ENCODE results near the gene RPE65. TPM values are rescaled to one million over a fixed set of nuclear protein-coding genes. Genes with fewer than 3 reads are reported as not detected.
"Not testable (repeated sequence)": the region's sequence is repeated elsewhere in the genome, so short reads cannot be mapped to it uniquely, and the experiment has no call there.

RPE65 gene
- total RNA-seq, 3 donors from 2014 or later, result not detected

GRCh38 chr1:68493193-68493592, 43.4 kb upstream of the RPE65 start:
- no peak overlapping the region for H3K4me3 ChIP-seq
- no peak for TF ChIP-seq CTCF (IDR thresholded peaks at IDR 0.05)
- no peak for DNase-seq
- intact Hi-C loops (cut with DNase I, micrococcal nuclease), result no loop called here
- ATAC-seq, result no peak
- H3K9me3 ChIP-seq, result no peaks in the 10 kb centered on the region
- H3K36me3 ChIP-seq (ENCODE audit: low read depth), result no peaks in the 10 kb centered on the region
- peaks cover 13% of the 10 kb centered on the region for H3K4me1 ChIP-seq (ENCODE audit: low read depth)

GRCh38 chr1:68492255-68492654, 42.5 kb upstream of the RPE65 start:
- ATAC-seq; intact Hi-C loops (cut with DNase I, micrococcal nuclease); H3K9me3 ChIP-seq; H3K36me3 ChIP-seq (ENCODE audit: low read depth); H3K4me3 ChIP-seq: not testable (repeated sequence)
- peak; percentile 38 to 70 (median 43) for DNase-seq
- peaks cover 13% of the 10 kb centered on the region for H3K4me1 ChIP-seq (ENCODE audit: low read depth)

GRCh38 chr1:68490046-68490651, 40.4 kb upstream of the RPE65 start:
- DNase-seq (no peak), ATAC-seq (no peak)
- Histone ChIP-seq H3K4me1 (ENCODE audit: low read depth) (peaks cover 7% of the 10 kb centered on the region), H3K4me3 (no peak overlapping the region), H3K9me3 (no peaks in the 10 kb centered on the region), H3K36me3 (ENCODE audit: low read depth) (no peaks in the 10 kb centered on the region)
- intact Hi-C loops (cut with DNase I, micrococcal nuclease), result no loop called here
- no peak for TF ChIP-seq CTCF (IDR thresholded peaks at IDR 0.05)

GRCh38 chr1:68485431-68486022, 35.8 kb upstream of the RPE65 start:
- no peak for TF ChIP-seq CTCF (IDR thresholded peaks at IDR 0.05)
- ATAC-seq (no peak), DNase-seq (no peak)
- Histone ChIP-seq H3K36me3 (ENCODE audit: low read depth) (no peaks in the 10 kb centered on the region), H3K9me3 (no peaks in the 10 kb centered on the region), H3K4me3 (no peak overlapping the region), H3K4me1 (ENCODE audit: low read depth) (no peaks in the 10 kb centered on the region)
- intact Hi-C loops (cut with DNase I, micrococcal nuclease), result no loop called here

GRCh38 chr1:68484618-68485017, 34.9 kb upstream of the RPE65 start:
- no peak for TF ChIP-seq CTCF (IDR thresholded peaks at IDR 0.05)
- DNase-seq (peak in 1 of 3 donors; percentile 67), ATAC-seq (peak; percentile 56)
- intact Hi-C loops (cut with DNase I, micrococcal nuclease), result no loop called here
- no peaks in the 10 kb centered on the region for H3K4me1 ChIP-seq (ENCODE audit: low read depth)
- no peaks in the 10 kb centered on the region for H3K9me3 ChIP-seq
- H3K36me3 ChIP-seq (ENCODE audit: low read depth), result no peaks in the 10 kb centered on the region
- H3K4me3 ChIP-seq, result no peak overlapping the region

- Histone ChIP-seq H3K9me3 (no peaks in the 10 kb centered on the region), H3K4me3 (no peak overlapping the region), H3K4me1 (ENCODE audit: low read depth) (no peaks in the 10 kb centered on the region), H3K36me3 (ENCODE audit: low read depth) (no peaks in the 10 kb centered on the region)
- DNase-seq (no peak), ATAC-seq (no peak)
- TF ChIP-seq CTCF (IDR thresholded peaks at IDR 0.05), result no peak
- intact Hi-C loops (cut with DNase I, micrococcal nuclease), result no loop called here
These were observed 31.3 kb upstream of the RPE65 start for GRCh38 chr1:68481041-68481440.

Data from mucosa of descending colon (tissue), 3 donors.